ENCODE data around the gene SLC47A1. TPM values are rescaled to one million over a fixed set of nuclear protein-coding genes. Genes with fewer than 3 reads are reported as not detected.

SLC47A1 gene
- total RNA-seq, 1 donor from 2014 or later, result 4.3 TPM

DNA sequence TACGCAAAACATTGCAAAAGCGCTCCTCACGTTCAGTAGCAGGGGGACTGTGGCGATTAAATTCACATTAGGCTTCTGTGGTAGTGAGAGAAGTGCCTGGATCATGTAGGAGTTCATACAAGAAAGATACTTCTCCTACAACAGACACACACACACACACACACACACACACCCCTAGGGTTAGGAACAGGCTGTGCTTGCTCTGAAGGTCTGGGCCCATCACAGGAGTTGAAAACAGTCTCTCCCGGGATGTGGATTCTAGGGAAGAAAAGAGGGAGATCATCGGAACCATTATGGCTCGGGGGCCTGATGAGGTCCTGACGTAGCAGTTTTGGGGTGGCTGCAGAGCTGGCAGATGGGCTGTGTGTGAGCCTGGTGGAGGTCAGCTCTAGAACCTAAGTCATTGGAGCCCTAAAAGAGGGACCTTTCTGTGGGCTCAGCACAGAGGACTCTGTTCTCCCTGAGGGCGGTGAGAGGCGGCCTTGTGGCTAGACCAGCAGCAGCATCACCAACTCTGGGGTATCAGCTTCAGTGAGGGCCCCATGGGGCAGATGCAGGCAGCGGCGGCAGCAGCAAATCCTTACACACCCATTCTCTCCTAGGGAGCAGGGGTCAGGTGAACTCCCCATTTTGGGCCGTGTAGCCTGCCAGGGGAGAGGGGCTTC, 7.2 kb downstream of the SLC47A1 start:
- no peaks in the 10 kb centered on the region for H3K36me3 Mint-ChIP-seq (ENCODE audit: low read depth)
- peaks cover 20% of the 10 kb centered on the region for H3K4me1 Mint-ChIP-seq
- no peak overlapping the region for H3K4me3 Mint-ChIP-seq
- H3K27ac Mint-ChIP-seq (ENCODE audit: unreplicated experiment), result no peak overlapping the region
- H3K27me3 Mint-ChIP-seq (ENCODE audit: low read depth), result peaks cover 3% of the 10 kb centered on the region
- no peaks in the 10 kb centered on the region for H3K9me3 Mint-ChIP-seq
- TF ChIP-seq, protein P1, sequence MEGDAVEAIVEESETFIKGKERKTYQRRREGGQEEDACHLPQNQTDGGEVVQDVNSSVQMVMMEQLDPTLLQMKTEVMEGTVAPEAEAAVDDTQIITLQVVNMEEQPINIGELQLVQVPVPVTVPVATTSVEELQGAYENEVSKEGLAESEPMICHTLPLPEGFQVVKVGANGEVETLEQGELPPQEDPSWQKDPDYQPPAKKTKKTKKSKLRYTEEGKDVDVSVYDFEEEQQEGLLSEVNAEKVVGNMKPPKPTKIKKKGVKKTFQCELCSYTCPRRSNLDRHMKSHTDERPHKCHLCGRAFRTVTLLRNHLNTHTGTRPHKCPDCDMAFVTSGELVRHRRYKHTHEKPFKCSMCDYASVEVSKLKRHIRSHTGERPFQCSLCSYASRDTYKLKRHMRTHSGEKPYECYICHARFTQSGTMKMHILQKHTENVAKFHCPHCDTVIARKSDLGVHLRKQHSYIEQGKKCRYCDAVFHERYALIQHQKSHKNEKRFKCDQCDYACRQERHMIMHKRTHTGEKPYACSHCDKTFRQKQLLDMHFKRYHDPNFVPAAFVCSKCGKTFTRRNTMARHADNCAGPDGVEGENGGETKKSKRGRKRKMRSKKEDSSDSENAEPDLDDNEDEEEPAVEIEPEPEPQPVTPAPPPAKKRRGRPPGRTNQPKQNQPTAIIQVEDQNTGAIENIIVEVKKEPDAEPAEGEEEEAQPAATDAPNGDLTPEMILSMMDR (conservative IDR thresholded peaks at IDR 0.05), result no peak
- no peak for DNase-seq (ENCODE audit: low read depth, low spot score)

DNA sequence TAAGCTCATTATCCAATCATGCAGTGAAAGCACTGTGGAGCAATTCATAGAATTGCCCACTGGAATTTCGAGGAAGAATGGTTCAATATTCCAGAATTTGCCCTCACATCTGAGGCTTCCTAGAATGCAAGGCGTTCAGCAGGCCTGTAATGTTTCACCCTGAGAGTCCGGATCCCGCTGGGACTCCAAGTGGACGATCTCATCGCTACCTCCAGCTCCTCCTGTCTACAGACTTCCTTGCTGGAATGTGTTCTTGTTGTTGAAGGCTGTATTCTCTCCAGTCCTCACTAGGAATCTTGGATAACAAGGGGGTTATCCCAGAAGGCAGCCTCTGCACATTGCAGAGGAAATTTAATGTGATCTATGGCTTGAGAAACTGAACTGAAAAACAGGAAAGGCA, 7.8 kb downstream of the SLC47A1 start:
- TF ChIP-seq, protein P1 (conservative IDR thresholded peaks at IDR 0.05), result no peak
- peaks cover 2% of the 10 kb centered on the region for H3K27me3 Mint-ChIP-seq (ENCODE audit: low read depth)
- H3K27ac Mint-ChIP-seq (ENCODE audit: unreplicated experiment), result no peak overlapping the region
- no peaks in the 10 kb centered on the region for H3K36me3 Mint-ChIP-seq (ENCODE audit: low read depth)
- H3K4me1 Mint-ChIP-seq, result peaks cover 18% of the 10 kb centered on the region
- no peak for DNase-seq (ENCODE audit: low read depth, low spot score)
- H3K4me3 Mint-ChIP-seq, result no peak overlapping the region
- H3K9me3 Mint-ChIP-seq, result no peaks in the 10 kb centered on the region

DNA sequence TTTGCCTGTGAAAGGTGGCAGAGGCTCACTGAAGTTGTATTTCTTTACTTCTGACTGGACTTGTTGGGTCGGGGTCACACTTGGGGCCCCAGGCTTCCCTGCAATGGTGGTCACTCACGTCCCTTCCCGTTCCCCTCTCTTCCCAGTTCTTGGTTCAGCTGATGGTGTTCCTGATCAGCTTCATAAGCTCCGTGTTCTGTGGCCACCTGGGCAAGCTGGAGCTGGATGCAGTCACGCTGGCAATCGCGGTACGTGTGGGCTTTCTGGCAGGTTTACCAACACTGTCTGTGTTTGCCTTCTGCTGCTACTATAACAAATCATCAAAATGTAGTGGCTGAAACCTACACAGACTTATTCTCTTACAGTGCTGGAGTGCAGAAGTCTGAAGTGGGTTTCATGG, 8.6 kb downstream of the SLC47A1 start:
- TF ChIP-seq, protein P1 (conservative IDR thresholded peaks at IDR 0.05), result no peak
- no peak for DNase-seq (ENCODE audit: low read depth, low spot score)
- peaks cover 10% of the 10 kb centered on the region for H3K4me1 Mint-ChIP-seq
- H3K27ac Mint-ChIP-seq (ENCODE audit: unreplicated experiment), result no peak overlapping the region
- H3K4me3 Mint-ChIP-seq, result no peak overlapping the region
- H3K9me3 Mint-ChIP-seq, result no peaks in the 10 kb centered on the region
- H3K27me3 Mint-ChIP-seq (ENCODE audit: low read depth), result no peaks in the 10 kb centered on the region
- no peaks in the 10 kb centered on the region for H3K36me3 Mint-ChIP-seq (ENCODE audit: low read depth)

DNA sequence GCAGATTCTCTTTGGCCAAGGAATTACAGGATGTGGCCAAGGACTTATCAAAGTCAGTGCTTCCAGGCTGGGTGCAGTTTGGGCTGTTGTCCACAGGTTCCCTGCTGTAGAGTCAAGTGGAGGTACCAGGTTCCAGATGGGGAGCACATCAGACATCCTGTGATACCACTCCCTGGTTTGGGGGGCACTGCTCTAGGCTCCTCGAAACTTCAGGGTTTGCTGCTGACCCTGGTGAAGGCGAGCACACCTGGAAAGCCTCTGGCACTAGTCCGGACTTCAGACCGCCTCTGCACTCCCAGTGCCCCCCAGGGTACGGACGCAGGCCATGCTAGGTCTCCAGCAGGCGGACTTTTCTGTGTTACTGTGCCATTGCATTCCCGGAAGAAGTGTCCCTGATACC, 10.7 kb downstream of the SLC47A1 start:
- Mint-ChIP-seq H3K27ac (ENCODE audit: unreplicated experiment) (no peak overlapping the region), H3K4me1 (no peaks in the 10 kb centered on the region), H3K9me3 (no peaks in the 10 kb centered on the region), H3K4me3 (no peak overlapping the region), H3K27me3 (ENCODE audit: low read depth) (no peaks in the 10 kb centered on the region), H3K36me3 (ENCODE audit: low read depth) (no peaks in the 10 kb centered on the region)
- TF ChIP-seq, protein P1 (conservative IDR thresholded peaks at IDR 0.05), result no peak
- DNase-seq (ENCODE audit: low read depth, low spot score), result no peak

DNA sequence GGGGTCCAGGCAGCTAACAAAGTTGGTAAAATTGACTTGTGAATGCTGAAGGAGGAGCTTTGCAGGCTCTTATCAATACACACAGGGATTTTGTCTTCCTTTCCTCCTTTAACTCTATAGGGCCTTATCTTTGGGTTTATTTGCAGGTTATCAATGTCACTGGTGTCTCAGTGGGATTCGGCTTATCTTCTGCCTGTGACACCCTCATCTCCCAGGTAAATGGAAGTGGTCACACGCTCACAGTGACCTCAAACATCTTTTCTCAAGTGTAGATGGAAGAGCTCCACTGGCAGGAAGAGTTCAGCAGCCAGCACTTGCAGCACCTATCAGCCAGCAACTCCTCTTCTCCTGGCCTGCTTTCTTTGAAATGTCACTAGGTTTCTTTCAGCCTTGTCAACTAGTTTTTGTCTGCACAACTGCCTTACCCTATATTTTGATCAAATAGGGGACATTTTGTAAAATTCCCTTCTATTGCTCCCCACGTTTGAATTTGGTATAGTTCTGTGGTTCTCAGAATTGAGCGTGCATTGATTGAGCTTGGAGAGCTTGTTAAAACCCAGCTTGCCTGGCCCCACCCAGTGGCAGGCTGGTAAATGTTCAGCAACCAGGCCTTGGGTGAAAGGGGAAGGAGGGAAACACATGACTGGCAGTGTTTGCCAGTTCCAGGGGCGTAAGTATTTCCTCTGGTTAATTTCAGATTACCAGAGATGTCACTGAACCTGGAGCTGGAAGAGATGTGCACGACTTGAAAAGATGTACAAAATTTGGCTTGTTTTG, 12.8 kb downstream of the SLC47A1 start:
- Mint-ChIP-seq H3K27ac (ENCODE audit: unreplicated experiment) (no peak overlapping the region), H3K9me3 (no peaks in the 10 kb centered on the region)
- DNase-seq (ENCODE audit: low read depth, low spot score), result no peak

More for the DNA sequence above, 12.8 kb downstream of the SLC47A1 start:
- no peak overlapping the region for H3K4me3 Mint-ChIP-seq
- no peaks in the 10 kb centered on the region for H3K27me3 Mint-ChIP-seq (ENCODE audit: low read depth)
- H3K4me1 Mint-ChIP-seq, result no peaks in the 10 kb centered on the region
- TF ChIP-seq, protein P1 (conservative IDR thresholded peaks at IDR 0.05), result no peak
- H3K36me3 Mint-ChIP-seq (ENCODE audit: low read depth), result no peaks in the 10 kb centered on the region
